B cell (primary cell): ENCODE measurements around the gene KAT14. TPM values are rescaled to one million over a fixed set of nuclear protein-coding genes. Genes with fewer than 3 reads are reported as not detected.

Experiments
- ATAC-seq: fragments of 200-7000 bp; cut with Tn5 transposase; one replicate; pipeline ENCODE4 v1.10.0; 2021; ENCODE audit warnings: low read depth, mild to moderate bottlenecking, moderate number of reproducible peaks, moderate library complexity
- CTCF ChIA-PET: fragments of 350-600 bp; sonication (Branson Sonifier 250); formaldehyde crosslinking; loops from one replicate; lab custom pipeline; 2021; ENCODE audit warnings: antibody characterized with exemption, inconsistent platforms; lab: Charles Lee
- POLR2A ChIA-PET: fragments of 350-600 bp; sonication (Branson Sonifier 250); formaldehyde crosslinking; loops from one replicate; lab custom pipeline; 2021; ENCODE audit warnings: antibody characterized with exemption; lab: Charles Lee
- DNase-seq: peaks from one replicate; pipeline ENCODE4 v3.0.0; 2013
- H2AFZ ChIP-seq: 2 replicates; pipeline ENCODE4 v1.6.1; 2012; ENCODE audit warnings: mild to moderate bottlenecking, low read depth, low read length; ENCODE audit not compliant: insufficient read depth, poor library complexity, severe bottlenecking
- H3K27ac ChIP-seq, 2 donors: 1 replicate in 1 of 2; 2 replicates in 1 of 2; pipeline ENCODE4 v1.5.1; 2012 to 2013; ENCODE audit warnings: low read length in 2 of 2, mild to moderate bottlenecking in 2 of 2, moderate library complexity in 1 of 2
- H3K27me3 ChIP-seq, 4 experiments: fragments of 200-600 bp in 1 of 4; sonication (generic) in 1 of 4; replicated peaks in 1 of 4; 1 replicate in 2 of 4; 2 replicates in 2 of 4; pipeline versions ENCODE4 v1.6.1 to v1.7.0; 2013 to 2016; ENCODE audit warnings: low read length in 3 of 4, mild to moderate bottlenecking in 2 of 4, mixed read lengths in 1 of 4, moderate library complexity in 1 of 4; ENCODE audit not compliant: insufficient read depth in 4 of 4, control insufficient read depth in 3 of 4; ENCODE audit errors: control extremely low read depth in 1 of 4
- H3K36me3 ChIP-seq, 2 experiments: replicated peaks in 1 of 2; 1 replicate in 1 of 2; 2 replicates in 1 of 2; pipeline versions ENCODE4 v1.6.1 to v1.7.1; 2013; ENCODE audit warnings: low read length in 1 of 2; ENCODE audit not compliant: insufficient read depth in 2 of 2, control insufficient read depth in 1 of 2; ENCODE audit errors: control extremely low read depth in 1 of 2, extremely low read depth in 1 of 2
- H3K4me1 ChIP-seq, 2 donors: fragments of 200-600 bp in 1 of 2; sonication (generic) in 1 of 2; 1 replicate in 1 of 2; 2 replicates in 1 of 2; pipeline versions ENCODE4 v1.5.1 to v1.6.1; 2013 to 2017; ENCODE audit warnings: low read length in 2 of 2; ENCODE audit not compliant: control insufficient read depth in 2 of 2, insufficient read depth in 2 of 2
- H3K4me2 ChIP-seq: replicated peaks from 2 replicates; pipeline ENCODE3; 2012; ENCODE audit warnings: mild to moderate bottlenecking, low read depth, low read length; ENCODE audit not compliant: poor library complexity, severe bottlenecking
- H3K4me3 ChIP-seq, 5 experiments: fragments of 200-600 bp in 1 of 5; sonication (generic) in 1 of 5; 1 replicate in 3 of 5; 2 replicates in 2 of 5; pipeline versions ENCODE4 v1.5.1 to v1.7.0; 2011 to 2016; ENCODE audit warnings: low read length in 4 of 5, mild to moderate bottlenecking in 4 of 5, low read depth in 2 of 5, control low read depth in 1 of 5, moderate library complexity in 1 of 5; ENCODE audit not compliant: insufficient read depth in 1 of 5; ENCODE audit errors: control extremely low read depth in 1 of 5, extremely low read depth in 1 of 5
- H3K79me2 ChIP-seq: fragments of 200-600 bp; sonication (generic); one replicate; pipeline ENCODE4 v1.6.0; 2016; ENCODE audit warnings: low read length; ENCODE audit not compliant: control insufficient read depth, insufficient read depth
- H3K9ac ChIP-seq: fragments of 200-600 bp; sonication (generic); 2 replicates; pipeline ENCODE4 v1.6.1; 2017; ENCODE audit warnings: mild to moderate bottlenecking, low read length, moderate library complexity
- H3K9me3 ChIP-seq, 3 donors: one replicate each; pipeline versions ENCODE4 v1.6.1 to v1.7.1; 2013; ENCODE audit warnings: low read length in 2 of 3; ENCODE audit not compliant: control insufficient read depth in 2 of 3, insufficient read depth in 1 of 3; ENCODE audit errors: control extremely low read depth in 1 of 3
- H4K20me1 ChIP-seq: 2 replicates; pipeline ENCODE4 v1.6.0; 2012; ENCODE audit warnings: mild to moderate bottlenecking, low read length; ENCODE audit not compliant: insufficient read depth, control insufficient read depth, poor library complexity, severe bottlenecking
- H3K27ac Mint-ChIP-seq: one replicate; pipeline ENCODE4 v1.8.0; 2021; ENCODE audit warnings: mixed read lengths
- H3K27me3 Mint-ChIP-seq: one replicate; pipeline ENCODE4 v1.8.0; 2021; ENCODE audit warnings: mixed read lengths
- H3K4me1 Mint-ChIP-seq: one replicate; pipeline ENCODE4 v1.8.0; 2021; ENCODE audit warnings: mixed read lengths
- H3K4me3 Mint-ChIP-seq: one replicate; pipeline ENCODE4 v1.8.0; 2021; ENCODE audit warnings: mixed read lengths
- H3K9me3 Mint-ChIP-seq: one replicate; pipeline ENCODE4 v1.8.0; 2022; ENCODE audit warnings: mixed read lengths; ENCODE audit not compliant: insufficient read depth
- EZH2 ChIP-seq: IDR thresholded peaks from 2 replicates; pipeline ENCODE4 v1.6.1; 2012; ENCODE audit warnings: borderline replicate concordance, low read depth, mild to moderate bottlenecking, moderate library complexity, low read length; ENCODE audit not compliant: insufficient read depth, poor library complexity, severe bottlenecking
- WGBS: methylation state at CpG from one replicate; pipeline ENCODE4 v1.1.5; 2013; ENCODE audit warnings: missing lambda C conversion rate; ENCODE audit not compliant: insufficient coverage; 5-methylcytosine and 5-hydroxymethylcytosine counted together
- intact Hi-C: fragments of 100-400 bp; cut with micrococcal nuclease; formaldehyde crosslinking; loops from one replicate; pipeline ENCODE4 v1.10.0; 2022
- polyA plus RNA-seq: library from polyadenylated mRNA; depleted of rRNA; stranded (reverse); fragments of >200 nt; gene quantifications from 2 replicates; pipeline ENCODE4 v1.2.3, GENCODE V29; 2012
- total RNA-seq, 2 donors: library from RNA; stranded (reverse); fragments of 120-200 nt in 1 of 2; gene quantifications; 1 replicate in 1 of 2; 2 replicates in 1 of 2; pipeline versions ENCODE4 v1.2.3 to v1.2.4, GENCODE V29; 2013 to 2022
- TF ChIP-seq, protein P1 (sequence below): fragments of 200-600 bp; IDR thresholded peaks from one replicate; pipeline ENCODE4 v1.8.0; 2022; ENCODE audit warnings: antibody characterized with exemption, mild to moderate bottlenecking

Gene KAT14
- total and polyA plus RNA-seq, 2 donors (not counting 1 experiment from before 2014, with no cell fraction given), result 7.9 to 15.5 TPM

DNA sequence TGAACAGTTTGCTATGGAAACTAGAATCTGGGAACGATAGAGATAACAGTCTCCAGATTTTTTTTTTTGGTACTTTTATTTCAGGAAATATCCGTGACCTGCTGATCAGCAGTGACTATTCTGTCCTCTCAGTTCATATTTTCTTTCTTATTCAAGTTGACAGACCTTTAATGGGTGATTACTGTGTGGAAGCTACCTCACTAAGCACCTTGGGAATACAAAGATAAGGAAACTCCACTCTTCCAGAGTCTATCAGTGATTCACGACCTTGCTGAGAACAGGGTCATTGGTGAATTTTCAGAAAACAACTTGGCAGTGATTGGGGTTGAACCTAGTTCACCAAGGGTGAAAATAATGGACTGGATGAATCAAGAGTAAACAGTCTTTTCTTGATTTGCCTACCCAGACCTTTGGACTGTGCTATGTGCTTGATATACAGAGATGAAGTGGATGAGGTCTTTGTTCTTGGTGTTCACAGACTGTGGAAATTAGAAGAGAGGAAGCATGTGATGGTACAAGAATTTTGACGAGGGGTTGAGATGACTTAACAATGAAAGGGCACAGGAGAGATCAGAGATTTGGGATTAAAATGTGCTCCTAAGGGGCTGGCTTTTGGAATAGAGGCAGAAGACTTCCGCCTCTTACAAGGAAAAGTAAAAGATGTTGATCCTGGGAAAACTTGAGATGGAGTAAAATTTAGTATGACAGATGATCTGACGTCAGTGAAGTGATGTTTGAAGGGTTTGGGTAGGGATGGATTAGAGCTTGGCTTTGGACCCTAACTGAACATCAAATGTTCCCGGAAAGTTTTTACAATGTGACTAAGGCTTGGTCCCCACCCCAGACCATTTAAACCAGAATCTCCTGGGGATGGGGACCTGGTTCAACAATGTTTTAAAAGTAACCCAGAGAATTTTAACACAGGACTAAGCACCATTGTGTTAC is 1.2 kb downstream of the KAT14 start:
- peak overlapping the region; percentile 70 for H3K27ac Mint-ChIP-seq
- H3K4me2 ChIP-seq, result peak overlapping the region; percentile 98
- peaks cover 26% of the 10 kb centered on the region for H3K79me2 ChIP-seq
- H3K4me1 ChIP-seq, result peaks cover 15 to 25% of the 10 kb centered on the region in 2 donors
- peak overlapping the region; percentile 100 for H2AFZ ChIP-seq
- peak overlapping the region; percentile 48 to 93 (median 85) for H3K4me3 ChIP-seq
- ATAC-seq (no peak), DNase-seq (no peak)
- peak overlapping the region; percentile 79 for H3K9ac ChIP-seq
- no peak for TF ChIP-seq EZH2
- TF ChIP-seq, protein P1, sequence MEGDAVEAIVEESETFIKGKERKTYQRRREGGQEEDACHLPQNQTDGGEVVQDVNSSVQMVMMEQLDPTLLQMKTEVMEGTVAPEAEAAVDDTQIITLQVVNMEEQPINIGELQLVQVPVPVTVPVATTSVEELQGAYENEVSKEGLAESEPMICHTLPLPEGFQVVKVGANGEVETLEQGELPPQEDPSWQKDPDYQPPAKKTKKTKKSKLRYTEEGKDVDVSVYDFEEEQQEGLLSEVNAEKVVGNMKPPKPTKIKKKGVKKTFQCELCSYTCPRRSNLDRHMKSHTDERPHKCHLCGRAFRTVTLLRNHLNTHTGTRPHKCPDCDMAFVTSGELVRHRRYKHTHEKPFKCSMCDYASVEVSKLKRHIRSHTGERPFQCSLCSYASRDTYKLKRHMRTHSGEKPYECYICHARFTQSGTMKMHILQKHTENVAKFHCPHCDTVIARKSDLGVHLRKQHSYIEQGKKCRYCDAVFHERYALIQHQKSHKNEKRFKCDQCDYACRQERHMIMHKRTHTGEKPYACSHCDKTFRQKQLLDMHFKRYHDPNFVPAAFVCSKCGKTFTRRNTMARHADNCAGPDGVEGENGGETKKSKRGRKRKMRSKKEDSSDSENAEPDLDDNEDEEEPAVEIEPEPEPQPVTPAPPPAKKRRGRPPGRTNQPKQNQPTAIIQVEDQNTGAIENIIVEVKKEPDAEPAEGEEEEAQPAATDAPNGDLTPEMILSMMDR, result no peak
- ChIA-PET CTCF (interaction anchor here (0.6 to 1.5 kb wide), 3 partner anchors 456 to 1523 kb away, joined by 3 to 7 read pairs (median 3); partner anchors contain the start of gene RRBP1), POLR2A (interaction anchor here (0.5 to 1.2 kb wide), 2 partner anchors 148 to 328 kb away, joined by 3 to 7 read pairs; partner anchors contain the start of gene DZANK1)
- 55% methylated on average over 4 of the region's 7 CpGs for WGBS
- H3K9me3 Mint-ChIP-seq, result no peaks in the 10 kb centered on the region
- H3K9me3 ChIP-seq, result no peaks in the 10 kb centered on the region
- peaks cover 0 to 4% (median 0%) of the 10 kb centered on the region in 4 experiments for H3K27me3 ChIP-seq
- intact Hi-C loops, result loop anchor here (5.0 kb wide), 3 partner anchors 368 to 653 kb away; partner anchors contain the start of genes DTD1 and SEC23B
- H3K4me1 Mint-ChIP-seq, result peaks cover 28% of the 10 kb centered on the region
- H3K36me3 ChIP-seq, result peaks cover 0 to 2% of the 10 kb centered on the region in 2 experiments
- peaks cover 14% of the 10 kb centered on the region for H4K20me1 ChIP-seq
- peak overlapping the region; percentile 92 for H3K4me3 Mint-ChIP-seq
- no peaks in the 10 kb centered on the region for H3K27me3 Mint-ChIP-seq
- peak overlapping the region in 1 of 2 donors; percentile 77 for H3K27ac ChIP-seq
